ENCODE measurements around the gene ERGIC3.

DNA sequence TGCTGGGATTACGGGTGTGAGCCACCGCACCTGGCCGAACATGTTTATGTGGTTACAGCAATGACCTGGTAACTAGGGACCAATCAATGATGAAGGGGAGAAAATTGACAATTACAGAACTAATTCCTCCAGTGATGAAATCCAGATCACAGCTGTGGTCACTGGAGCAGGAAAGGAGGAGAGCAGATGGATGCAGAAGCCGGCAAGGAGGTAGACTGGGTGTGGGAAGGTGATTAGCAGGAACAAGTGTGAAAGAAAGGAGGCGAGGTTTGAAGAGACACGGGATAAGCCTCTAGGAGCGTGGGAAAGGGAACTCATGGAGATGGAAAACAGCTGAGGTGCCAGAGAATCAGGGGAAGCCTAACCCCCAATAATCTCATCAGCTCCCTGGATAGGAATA is 56.6 kb downstream of the ERGIC3 start:
- TF ChIP-seq, protein P1, sequence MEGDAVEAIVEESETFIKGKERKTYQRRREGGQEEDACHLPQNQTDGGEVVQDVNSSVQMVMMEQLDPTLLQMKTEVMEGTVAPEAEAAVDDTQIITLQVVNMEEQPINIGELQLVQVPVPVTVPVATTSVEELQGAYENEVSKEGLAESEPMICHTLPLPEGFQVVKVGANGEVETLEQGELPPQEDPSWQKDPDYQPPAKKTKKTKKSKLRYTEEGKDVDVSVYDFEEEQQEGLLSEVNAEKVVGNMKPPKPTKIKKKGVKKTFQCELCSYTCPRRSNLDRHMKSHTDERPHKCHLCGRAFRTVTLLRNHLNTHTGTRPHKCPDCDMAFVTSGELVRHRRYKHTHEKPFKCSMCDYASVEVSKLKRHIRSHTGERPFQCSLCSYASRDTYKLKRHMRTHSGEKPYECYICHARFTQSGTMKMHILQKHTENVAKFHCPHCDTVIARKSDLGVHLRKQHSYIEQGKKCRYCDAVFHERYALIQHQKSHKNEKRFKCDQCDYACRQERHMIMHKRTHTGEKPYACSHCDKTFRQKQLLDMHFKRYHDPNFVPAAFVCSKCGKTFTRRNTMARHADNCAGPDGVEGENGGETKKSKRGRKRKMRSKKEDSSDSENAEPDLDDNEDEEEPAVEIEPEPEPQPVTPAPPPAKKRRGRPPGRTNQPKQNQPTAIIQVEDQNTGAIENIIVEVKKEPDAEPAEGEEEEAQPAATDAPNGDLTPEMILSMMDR (IDR thresholded peaks at IDR 0.05), result no peak
- TF ChIP-seq POLR2A (IDR thresholded peaks at IDR 0.05), result no peak

Data from esophagus squamous epithelium (tissue), 4 donors.